BE2C (cell line): ENCODE data around the gene ANKRD17.

Experiments used
- DNase-seq: peaks from one replicate; pipeline ENCODE4 v3.0.0-alpha.2; 2020
- H3K27me3 ChIP-seq: fragments of 250-450 bp; sonication (Bioruptor Pico); 2 replicates; pipeline ENCODE4 v1.5.1; 2020; ENCODE audit warnings: mild to moderate bottlenecking
- H3K36me3 ChIP-seq: fragments of 250-450 bp; sonication (Bioruptor Pico); 2 replicates; pipeline ENCODE4 v1.5.1; 2020; ENCODE audit warnings: mild to moderate bottlenecking
- H3K4me1 ChIP-seq: fragments of 250-450 bp; sonication (Bioruptor Pico); 2 replicates; pipeline ENCODE4 v1.5.1; 2020
- H3K4me3 ChIP-seq: 2 replicates; pipeline ENCODE4 v1.5.1; 2011; ENCODE audit warnings: low read depth, low read length
- H3K9me3 ChIP-seq: fragments of 250-450 bp; sonication (Bioruptor Pico); 2 replicates; pipeline ENCODE4 v1.5.1; 2020
- CTCF ChIP-seq: IDR thresholded peaks from 2 replicates; pipeline ENCODE4 v1.5.1; 2012; ENCODE audit warnings: mild to moderate bottlenecking, low read depth, low read length

ANKRD17 gene

GRCh38 chr4:73185903-73186302 lies 72.7 kb downstream of the ANKRD17 start:
- Histone ChIP-seq H3K4me3 (no peak overlapping the region), H3K27me3 (no peaks in the 10 kb centered on the region), H3K4me1 (no peaks in the 10 kb centered on the region; the same call in none of the 2 replicates), H3K36me3 (peaks cover 7% of the 10 kb centered on the region), H3K9me3 (no peaks in the 10 kb centered on the region)
- DNase-seq = no peak
- no peak for TF ChIP-seq CTCF

DNA sequence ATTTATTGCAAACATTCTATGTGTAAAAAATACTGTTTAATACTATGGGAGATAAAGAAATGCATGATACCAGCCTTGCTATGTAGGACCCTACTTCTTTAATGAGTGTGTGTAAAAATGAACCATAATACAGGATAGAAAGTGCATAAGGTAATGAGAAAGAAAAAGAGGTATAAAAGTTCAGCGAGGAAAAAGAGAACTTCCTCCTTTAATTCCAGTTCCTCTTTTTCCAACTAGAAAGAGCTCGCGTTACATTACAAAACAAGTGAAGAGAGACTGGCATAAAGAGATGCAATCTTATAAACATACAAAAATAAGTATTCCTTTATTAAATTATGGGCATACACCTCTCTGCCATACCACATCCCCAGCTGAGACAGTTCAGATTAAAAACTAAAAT lies 77.4 kb downstream of the ANKRD17 start:
- no peaks in the 10 kb centered on the region for H3K27me3 ChIP-seq
- DNase-seq = no peak
- H3K36me3 ChIP-seq = peaks cover 5% of the 10 kb centered on the region
- no peaks in the 10 kb centered on the region; the same call in 1 of the 2 replicates for H3K4me1 ChIP-seq
- H3K4me3 ChIP-seq = no peak overlapping the region
- no peaks in the 10 kb centered on the region for H3K9me3 ChIP-seq
- no peak for TF ChIP-seq CTCF

DNA sequence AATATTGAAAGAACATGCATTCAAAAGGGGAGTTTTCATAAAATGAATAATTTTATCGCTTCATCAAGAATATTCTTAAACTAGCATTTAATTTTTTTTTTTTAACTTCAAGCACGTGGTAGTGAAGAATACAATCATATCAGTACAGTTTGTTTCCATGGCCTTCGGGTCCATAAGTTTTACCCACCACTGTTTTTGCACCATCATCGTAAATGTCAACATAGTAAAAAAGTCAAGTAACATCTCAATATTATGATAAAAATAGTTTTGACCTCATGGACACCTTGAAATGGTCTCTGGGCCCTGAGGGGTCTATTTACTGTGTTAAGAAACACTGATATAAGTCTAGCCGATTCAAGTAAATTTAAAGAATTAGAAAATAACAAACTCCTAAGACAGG lies 80.2 kb downstream of the ANKRD17 start:
- Histone ChIP-seq H3K27me3 (no peaks in the 10 kb centered on the region), H3K4me3 (no peak overlapping the region), H3K36me3 (peaks cover 24% of the 10 kb centered on the region), H3K9me3 (no peaks in the 10 kb centered on the region), H3K4me1 (no peaks in the 10 kb centered on the region; the same call in 1 of the 2 replicates)
- DNase-seq = no peak
- no peak for TF ChIP-seq CTCF

- Histone ChIP-seq H3K4me3 (no peak overlapping the region), H3K4me1 (no peaks in the 10 kb centered on the region), H3K27me3 (no peaks in the 10 kb centered on the region), H3K36me3 (peaks cover 71% of the 10 kb centered on the region), H3K9me3 (no peaks in the 10 kb centered on the region)
- no peak for TF ChIP-seq CTCF
- no peak for DNase-seq
These were observed 86.4 kb downstream of the ANKRD17 start for GRCh38 chr4:73172161-73172560.

DNA sequence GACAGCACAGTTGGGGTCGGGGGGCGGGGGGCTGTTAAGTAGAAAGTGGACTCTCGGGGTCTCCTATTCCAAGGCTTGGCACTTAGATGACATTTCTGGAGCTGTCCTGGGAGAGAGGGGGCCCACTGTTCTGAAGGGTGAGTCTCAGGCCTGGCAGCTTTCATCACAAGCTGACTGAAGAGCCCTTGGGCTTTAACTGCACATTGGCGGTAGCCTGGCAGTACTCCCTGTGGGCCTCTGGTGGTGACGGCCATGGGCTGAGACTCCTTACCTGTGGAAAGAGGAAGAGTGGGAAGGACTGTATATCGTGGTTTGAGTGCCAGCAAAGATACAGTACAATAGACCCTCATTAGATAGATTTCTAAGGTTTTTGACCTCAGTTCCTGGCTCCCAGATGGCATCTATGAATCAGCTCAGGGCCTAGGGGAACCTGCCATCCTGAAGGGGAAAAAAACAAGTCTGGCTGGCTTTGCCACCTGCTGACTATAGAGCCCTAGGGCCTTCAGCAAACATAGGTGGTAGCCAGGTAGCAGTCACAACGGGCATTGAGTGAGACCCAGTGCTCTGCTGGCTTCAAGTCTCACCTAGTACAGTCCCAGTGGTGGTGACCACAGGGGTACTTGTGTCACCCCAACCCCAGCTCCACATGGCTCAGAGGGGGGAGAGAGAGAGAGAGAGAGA lies 87.9 kb downstream of the ANKRD17 start:
- Histone ChIP-seq H3K9me3 (no peaks in the 10 kb centered on the region), H3K27me3 (no peaks in the 10 kb centered on the region), H3K4me1 (no peaks in the 10 kb centered on the region), H3K4me3 (no peak overlapping the region), H3K36me3 (peaks cover 72% of the 10 kb centered on the region)
- DNase-seq = no peak
- TF ChIP-seq CTCF = no peak

DNA sequence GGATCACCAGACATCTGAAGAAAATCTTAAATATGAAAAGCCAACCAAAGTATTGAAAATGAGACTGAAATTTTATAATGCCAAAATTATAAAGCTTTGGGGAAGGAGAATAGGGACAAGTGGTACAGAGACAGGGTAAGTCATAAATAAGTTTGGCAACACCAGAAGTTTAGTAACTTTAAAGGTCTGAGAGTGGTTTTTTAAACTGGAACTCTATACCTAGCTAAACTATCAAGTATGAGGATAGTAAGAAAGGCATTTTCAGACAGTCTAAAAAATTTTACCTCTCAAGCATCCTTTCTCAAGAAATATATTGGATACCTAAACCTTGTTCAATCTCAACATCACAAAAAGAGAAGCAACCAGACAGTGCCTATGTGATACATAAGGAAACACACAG lies 92.4 kb downstream of the ANKRD17 start:
- Histone ChIP-seq H3K4me3 (no peak overlapping the region), H3K36me3 (peaks cover 77% of the 10 kb centered on the region), H3K27me3 (no peaks in the 10 kb centered on the region), H3K9me3 (no peaks in the 10 kb centered on the region), H3K4me1 (no peaks in the 10 kb centered on the region)
- no peak for TF ChIP-seq CTCF
- no peak for DNase-seq
